Fibroblast of peridontal ligament (primary cell): ENCODE measurements around the gene RELA.

Source experiments
- DNase-seq: peaks from one replicate; pipeline ENCODE4 v3.0.0-alpha.2; 2010; ENCODE audit errors: extremely low read depth

Gene RELA

DNA sequence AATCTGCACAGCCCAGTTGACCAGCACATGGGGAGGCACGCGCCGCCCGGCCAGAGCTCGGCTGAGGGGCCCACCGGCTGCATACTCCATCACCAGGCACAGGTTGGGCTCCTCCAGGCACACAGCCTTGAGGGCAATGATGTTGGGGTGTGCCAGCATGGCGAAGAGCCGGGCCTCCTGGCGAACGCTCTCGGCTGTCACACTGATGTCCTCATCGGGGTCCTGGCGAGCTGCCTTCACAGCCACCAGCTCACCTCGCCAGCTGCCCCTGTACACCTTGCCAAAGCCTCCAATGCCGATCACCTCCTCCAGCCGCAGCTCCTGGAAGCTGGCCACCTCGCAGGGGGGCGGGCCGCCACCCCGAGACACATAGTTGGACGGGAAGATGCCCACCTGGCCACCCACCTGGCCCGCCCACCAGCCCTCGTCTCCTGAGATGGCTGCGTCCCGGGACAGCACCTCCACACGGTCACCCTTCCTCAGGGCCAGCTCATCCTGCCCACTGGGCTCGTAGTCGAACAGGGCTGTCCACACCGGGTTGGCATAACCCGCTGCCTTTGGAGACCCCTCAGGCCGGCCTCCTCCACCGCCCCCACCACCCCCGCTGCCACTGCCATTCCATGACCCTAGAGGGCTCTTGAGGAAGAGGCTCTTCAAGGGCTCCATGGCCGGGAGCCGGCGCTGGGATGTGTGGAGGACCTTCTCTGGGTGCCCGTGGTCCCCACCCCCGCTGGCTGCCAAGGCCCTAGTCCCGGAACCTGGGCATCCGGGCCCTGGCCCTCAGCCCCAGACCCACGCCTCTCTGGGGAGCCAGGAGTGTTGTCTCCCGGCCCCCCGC is 49.4 kb downstream of the RELA start:
- DNase-seq, result no peak

DNA sequence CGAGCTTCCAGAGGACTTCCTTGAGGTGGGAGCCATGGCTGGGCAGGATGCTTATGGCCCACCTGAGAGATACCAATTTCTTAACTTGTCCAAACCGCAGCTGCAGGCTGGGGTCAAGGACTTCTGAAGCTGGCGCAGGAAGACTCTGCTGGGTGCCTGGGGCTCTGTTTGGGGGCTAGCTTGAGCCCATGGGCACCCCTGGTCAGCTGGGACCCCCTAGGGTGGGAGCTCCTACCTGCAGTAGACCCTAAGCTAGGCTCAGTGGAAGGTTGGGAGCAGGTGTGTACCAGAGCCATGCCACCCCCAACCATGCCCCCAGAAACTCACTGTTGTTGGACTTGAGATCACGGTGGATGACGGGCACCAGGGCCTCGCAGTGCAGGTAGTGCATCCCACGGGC is 50.0 kb downstream of the RELA start:
- no peak for DNase-seq

- no peak for DNase-seq
These were observed 50.7 kb downstream of the RELA start for GRCh38 chr11:65611758-65612603.

- no peak for DNase-seq
These were observed 51.5 kb downstream of the RELA start for GRCh38 chr11:65611028-65611757.

DNA sequence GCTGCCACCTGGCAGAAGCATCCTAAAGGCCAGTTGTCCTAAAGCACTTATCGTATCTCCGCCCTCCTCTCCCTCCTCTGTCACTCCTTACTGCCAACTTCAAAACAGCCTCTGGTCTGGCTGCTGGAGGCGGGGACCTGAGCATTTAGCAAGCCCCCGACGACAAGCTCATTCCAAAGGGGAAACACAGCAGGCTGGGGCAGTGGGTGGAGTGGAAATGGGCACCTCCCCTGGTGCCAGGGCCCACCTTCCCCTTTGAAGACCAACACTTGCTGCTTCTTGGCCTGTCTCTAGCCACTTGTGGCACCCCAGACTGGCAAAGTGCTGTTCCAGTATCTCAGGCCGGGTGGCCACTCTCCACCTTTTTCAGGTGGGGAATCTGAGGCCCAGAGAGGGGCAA is 52.3 kb downstream of the RELA start:
- no peak for DNase-seq

DNA sequence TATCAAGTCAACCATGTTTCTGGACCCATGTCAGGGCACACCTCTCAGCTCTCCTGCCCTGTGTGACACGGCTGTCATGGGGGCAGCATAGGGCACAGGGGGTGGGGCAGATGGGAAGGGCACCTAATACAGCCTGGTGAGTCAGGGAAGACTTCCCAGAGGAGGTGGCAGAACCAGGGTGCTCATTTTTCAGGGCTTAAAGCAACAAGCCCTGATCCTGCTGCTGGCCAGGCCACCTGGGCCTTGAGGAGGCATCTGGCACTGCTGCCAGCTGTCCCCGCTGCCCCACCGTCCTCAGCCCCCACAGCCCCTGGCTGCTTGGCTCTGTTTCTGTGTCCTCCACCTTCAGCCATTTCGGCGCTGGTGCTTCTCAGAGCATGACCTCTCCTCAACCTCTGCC is 53.1 kb downstream of the RELA start:
- DNase-seq, result no peak

DNA sequence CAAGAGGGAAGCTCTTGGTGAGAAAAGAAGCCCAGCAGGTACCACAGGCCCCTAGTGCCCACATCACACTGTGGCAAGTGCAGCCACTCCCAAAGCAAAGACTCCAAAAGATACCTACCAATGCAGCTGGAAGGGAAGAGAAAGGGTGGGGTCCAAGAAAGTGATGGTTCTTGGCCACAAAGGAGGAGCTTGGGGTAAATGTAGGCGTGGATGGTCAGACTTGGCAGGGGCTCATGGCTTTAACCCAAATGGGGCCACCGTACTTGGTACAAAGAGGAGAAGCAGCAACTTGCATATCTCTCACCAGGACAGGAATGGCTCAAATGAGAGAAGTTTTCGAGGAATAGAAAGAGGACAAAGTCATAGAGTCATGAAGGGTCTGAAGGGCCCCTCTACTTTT is 53.5 kb downstream of the RELA start:
- peak; percentile 57 for DNase-seq

GRCh38 chr11:65607614-65608426 is 54.9 kb downstream of the RELA start:
- no peak for DNase-seq

DNA sequence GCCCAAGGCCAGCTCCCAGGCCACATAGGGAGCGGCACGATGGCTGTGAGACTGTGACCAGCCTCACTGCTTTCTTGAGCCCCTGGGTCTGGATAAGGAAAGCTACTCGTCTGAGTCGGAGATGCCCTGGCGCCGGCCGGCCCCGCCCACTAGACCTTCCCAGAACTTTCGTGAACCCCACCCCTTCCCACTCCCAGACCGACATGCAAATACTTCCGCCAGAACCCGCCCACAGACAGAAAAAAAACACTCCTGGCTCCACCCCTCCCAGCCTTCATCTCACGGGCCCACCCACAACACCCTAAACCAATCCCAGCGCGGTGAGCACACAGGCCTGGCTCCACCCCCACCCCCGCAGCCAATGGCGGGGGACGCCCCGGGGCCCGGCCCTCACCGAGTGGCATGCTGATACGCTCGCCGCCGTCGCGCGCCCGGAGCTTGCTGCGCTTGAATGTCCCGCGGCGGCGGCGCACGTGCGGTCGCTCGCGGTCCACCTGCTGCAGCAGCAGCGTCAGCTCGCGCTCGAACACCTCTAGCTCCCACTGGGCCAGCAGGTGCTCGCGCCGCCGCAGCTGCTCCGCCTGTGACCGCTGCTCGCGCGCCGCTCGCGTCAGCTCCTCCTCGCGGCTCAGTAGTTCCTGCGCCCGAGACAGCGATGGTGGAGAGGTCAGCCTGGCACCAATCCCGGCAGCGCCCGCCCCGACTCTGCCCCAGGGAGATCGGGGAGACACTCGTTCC is 55.7 kb downstream of the RELA start:
- DNase-seq, result peak; percentile 81

GRCh38 chr11:65604258-65604657 is 58.5 kb downstream of the RELA start:
- DNase-seq, result no peak
